ENCODE measurements around the gene FSTL4.
"Not testable (repeated sequence)": the region's sequence is repeated elsewhere in the genome, so short reads cannot be mapped to it uniquely, and the experiment has no call there.

The FSTL4 gene

DNA sequence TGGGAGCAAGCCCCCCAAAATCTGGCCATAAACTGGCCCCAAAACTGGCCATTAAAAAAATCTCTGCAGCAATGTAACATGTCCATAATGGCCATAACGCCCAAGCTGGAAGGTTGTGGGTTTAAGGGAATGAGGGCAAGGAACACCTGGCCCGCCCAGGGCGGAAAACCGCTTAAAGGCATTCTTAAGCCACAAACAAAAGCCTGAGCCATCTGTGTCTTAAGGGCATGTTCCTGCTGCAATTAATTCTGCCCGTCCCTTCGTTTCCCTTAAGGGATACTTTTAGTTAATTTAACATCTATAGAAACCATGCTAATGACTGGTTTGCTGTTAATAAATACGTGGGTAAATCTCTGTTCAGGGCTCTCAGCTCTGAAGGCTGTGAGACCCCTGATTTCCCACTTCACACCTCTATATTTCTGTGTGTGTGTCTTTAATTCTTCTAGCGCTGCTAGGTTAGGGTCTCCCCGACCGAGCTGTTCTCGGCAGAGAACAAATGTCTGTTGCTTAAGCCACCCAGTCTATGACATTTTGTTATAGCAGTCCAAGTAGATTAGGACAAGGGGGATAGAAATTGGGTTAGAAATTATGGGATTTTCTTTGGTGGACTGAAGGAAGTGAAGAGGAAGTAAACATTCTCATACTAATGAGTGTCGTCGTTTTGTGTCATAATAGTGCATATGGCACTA is 77.0 kb downstream of the FSTL4 start:
- H2AFZ ChIP-seq (ENCODE audit: low read depth, low read length); H3K27ac ChIP-seq (ENCODE audit: low read length); H3K79me2 ChIP-seq (ENCODE audit: insufficient read depth, low read length); ATAC-seq (ENCODE audit: insufficient read depth, low read depth); H3K4me2 ChIP-seq (ENCODE audit: insufficient read depth, low read length); H3K9me3 ChIP-seq (ENCODE audit: insufficient read depth, low read length, severe bottlenecking); DNase-seq; H3K4me1 ChIP-seq (ENCODE audit: insufficient read depth, low read length); H3K4me3 ChIP-seq (ENCODE audit: low read depth in 1 of 2, low read length in 2 of 2); H3K9ac ChIP-seq (ENCODE audit: low read depth, low read length); H3K36me3 ChIP-seq (ENCODE audit: insufficient read depth, low read length); H4K20me1 ChIP-seq (ENCODE audit: insufficient read depth, low read length): not testable (repeated sequence)
- H3K27me3 ChIP-seq (ENCODE audit: insufficient read depth, low read length, poor library complexity) = peaks cover 11% of the 10 kb centered on the region

DNA sequence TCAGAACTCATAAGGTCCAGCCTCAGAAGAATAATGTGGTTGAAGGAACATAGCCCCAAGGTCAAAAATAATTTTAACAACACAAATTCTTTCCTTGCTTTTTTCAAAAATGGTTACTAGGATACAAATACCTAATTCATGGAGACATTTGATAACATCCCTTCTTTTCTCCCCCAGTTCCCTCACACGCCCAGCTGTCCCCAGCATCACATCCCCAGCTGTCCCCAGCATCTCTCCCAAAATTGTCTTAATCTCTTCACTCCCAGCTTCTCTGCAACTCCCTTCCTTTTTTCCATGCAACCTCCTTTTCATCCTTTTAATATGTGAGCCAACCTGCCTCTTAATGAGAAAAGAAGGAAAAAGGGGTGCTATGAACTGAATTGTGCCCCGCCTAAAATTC is 77.8 kb downstream of the FSTL4 start:
- Histone ChIP-seq H3K27ac (ENCODE audit: low read length) (no peak overlapping the region), H3K9ac (ENCODE audit: low read depth, low read length) (no peak overlapping the region), H2AFZ (ENCODE audit: low read depth, low read length) (no peak overlapping the region), H3K27me3 (ENCODE audit: insufficient read depth, low read length, poor library complexity) (peaks cover 11% of the 10 kb centered on the region), H3K4me3 (ENCODE audit: low read depth in 1 of 2, low read length in 2 of 2) (no peak overlapping the region), H3K9me3 (ENCODE audit: insufficient read depth, low read length, severe bottlenecking) (no peaks in the 10 kb centered on the region), H4K20me1 (ENCODE audit: insufficient read depth, low read length) (no peaks in the 10 kb centered on the region), H3K4me1 (ENCODE audit: insufficient read depth, low read length) (no peaks in the 10 kb centered on the region), H3K4me2 (ENCODE audit: insufficient read depth, low read length) (no peak overlapping the region), H3K36me3 (ENCODE audit: insufficient read depth, low read length) (no peaks in the 10 kb centered on the region), H3K79me2 (ENCODE audit: insufficient read depth, low read length) (no peaks in the 10 kb centered on the region)
- ATAC-seq (ENCODE audit: insufficient read depth, low read depth) = no peak
- TF ChIP-seq EZH2 (IDR thresholded peaks at IDR 0.05; ENCODE audit: borderline replicate concordance, low read depth, low read length, severe bottlenecking) (no peak), CTCF (IDR thresholded peaks at IDR 0.05; ENCODE audit: borderline replicate concordance, extremely low read depth, low read length, poor library complexity, severe bottlenecking) (no peak)
- DNase-seq = no peak

GRCh38 chr5:133533541-133533940 is 78.8 kb downstream of the FSTL4 start:
- no peak overlapping the region for H3K4me2 ChIP-seq (ENCODE audit: insufficient read depth, low read length)
- H2AFZ ChIP-seq (ENCODE audit: low read depth, low read length) = no peak overlapping the region
- ATAC-seq (ENCODE audit: insufficient read depth, low read depth) (no peak), DNase-seq (no peak)
- H3K27ac ChIP-seq (ENCODE audit: low read length) = no peak overlapping the region
- no peak overlapping the region for H3K4me3 ChIP-seq (ENCODE audit: low read depth in 1 of 2, low read length in 2 of 2)
- TF ChIP-seq CTCF (IDR thresholded peaks at IDR 0.05; ENCODE audit: borderline replicate concordance, extremely low read depth, low read length, poor library complexity, severe bottlenecking) (no peak), EZH2 (IDR thresholded peaks at IDR 0.05; ENCODE audit: borderline replicate concordance, low read depth, low read length, severe bottlenecking) (no peak)
- H3K36me3 ChIP-seq (ENCODE audit: insufficient read depth, low read length) = no peaks in the 10 kb centered on the region
- H3K27me3 ChIP-seq (ENCODE audit: insufficient read depth, low read length, poor library complexity) = peaks cover 7% of the 10 kb centered on the region
- no peaks in the 10 kb centered on the region for H3K4me1 ChIP-seq (ENCODE audit: insufficient read depth, low read length)
- H3K9me3 ChIP-seq (ENCODE audit: insufficient read depth, low read length, severe bottlenecking) = no peaks in the 10 kb centered on the region
- H4K20me1 ChIP-seq (ENCODE audit: insufficient read depth, low read length) = no peaks in the 10 kb centered on the region
- H3K9ac ChIP-seq (ENCODE audit: low read depth, low read length) = no peak overlapping the region
- H3K79me2 ChIP-seq (ENCODE audit: insufficient read depth, low read length) = no peaks in the 10 kb centered on the region

- H3K36me3 ChIP-seq (ENCODE audit: insufficient read depth, low read length) = no peaks in the 10 kb centered on the region
- no peak overlapping the region for H3K9ac ChIP-seq (ENCODE audit: low read depth, low read length)
- DNase-seq (no peak), ATAC-seq (ENCODE audit: insufficient read depth, low read depth) (no peak)
- peaks cover 7% of the 10 kb centered on the region for H3K27me3 ChIP-seq (ENCODE audit: insufficient read depth, low read length, poor library complexity)
- no peak overlapping the region for H3K4me3 ChIP-seq (ENCODE audit: low read depth in 1 of 2, low read length in 2 of 2)
- H3K4me2 ChIP-seq (ENCODE audit: insufficient read depth, low read length) = no peak overlapping the region
- TF ChIP-seq CTCF (IDR thresholded peaks at IDR 0.05; ENCODE audit: borderline replicate concordance, extremely low read depth, low read length, poor library complexity, severe bottlenecking) (no peak), EZH2 (IDR thresholded peaks at IDR 0.05; ENCODE audit: borderline replicate concordance, low read depth, low read length, severe bottlenecking) (no peak)
- H3K79me2 ChIP-seq (ENCODE audit: insufficient read depth, low read length) = no peaks in the 10 kb centered on the region
- no peak overlapping the region for H2AFZ ChIP-seq (ENCODE audit: low read depth, low read length)
- H4K20me1 ChIP-seq (ENCODE audit: insufficient read depth, low read length) = no peaks in the 10 kb centered on the region
- H3K27ac ChIP-seq (ENCODE audit: low read length) = no peak overlapping the region
- no peaks in the 10 kb centered on the region for H3K4me1 ChIP-seq (ENCODE audit: insufficient read depth, low read length)
- no peaks in the 10 kb centered on the region for H3K9me3 ChIP-seq (ENCODE audit: insufficient read depth, low read length, severe bottlenecking)
Observed at GRCh38 chr5:133531594-133531993, 80.7 kb downstream of the FSTL4 start.
